ENCODE measurements around the gene ABHD12. TPM values are rescaled to one million over a fixed set of nuclear protein-coding genes. Genes with fewer than 3 reads are reported as not detected.

Gene ABHD12
- total RNA-seq, 1 donor from 2014 or later = 42.9 TPM

DNA sequence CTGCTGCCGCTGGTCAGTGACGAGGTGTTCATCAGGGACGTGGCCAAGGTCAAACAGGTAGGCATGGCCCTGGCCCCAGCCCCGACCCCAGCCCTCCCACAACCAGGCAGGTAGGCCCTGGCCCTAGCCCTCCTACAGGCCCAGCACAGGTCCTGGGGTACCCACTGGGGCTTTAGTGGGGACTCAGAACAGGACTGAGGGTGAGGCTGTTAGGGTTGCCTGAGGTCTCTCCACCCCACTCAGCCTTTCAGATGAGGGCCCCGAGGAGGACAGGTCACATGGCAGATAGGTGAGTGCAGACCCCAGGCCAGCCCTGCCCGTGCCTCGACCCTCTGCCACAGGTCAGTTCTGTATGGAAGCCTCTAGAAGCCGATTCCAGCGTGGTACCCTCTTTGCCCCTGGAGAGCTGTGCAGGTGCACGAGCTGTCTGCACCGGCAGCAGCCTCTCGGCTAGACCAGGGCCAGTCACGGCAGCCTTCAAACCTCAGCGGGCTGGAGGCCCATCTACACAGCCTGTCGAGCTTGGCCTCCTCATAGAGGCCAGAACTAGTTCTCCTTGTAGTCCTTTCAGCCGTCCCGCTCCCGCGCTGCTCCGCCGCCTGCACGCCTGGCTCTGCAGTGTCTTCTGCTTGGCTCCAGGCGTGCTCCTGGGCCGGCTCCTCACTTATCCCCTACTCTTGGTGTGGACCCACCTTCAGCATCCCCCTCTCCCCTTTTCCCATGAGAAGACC, 107.2 kb downstream of the ABHD12 start:
- H3K27me3 Mint-ChIP-seq (ENCODE audit: unreplicated experiment) = no peaks in the 10 kb centered on the region
- no peak overlapping the region for H3K4me3 Mint-ChIP-seq (ENCODE audit: unreplicated experiment)
- no peak overlapping the region for H3K27ac Mint-ChIP-seq (ENCODE audit: unreplicated experiment)
- peaks cover 42% of the 10 kb centered on the region for H3K36me3 Mint-ChIP-seq (ENCODE audit: unreplicated experiment)
- H3K9me3 Mint-ChIP-seq (ENCODE audit: unreplicated experiment) = no peaks in the 10 kb centered on the region
- TF ChIP-seq CTCF (IDR thresholded peaks at IDR 0.05) = no peak
- DNase-seq (ENCODE audit: extremely low spot score, unreplicated experiment) = no peak
- no peaks in the 10 kb centered on the region for H3K4me1 Mint-ChIP-seq (ENCODE audit: unreplicated experiment)

GRCh38 chr20:25282796-25283195, 107.8 kb downstream of the ABHD12 start:
- no peak for TF ChIP-seq CTCF (IDR thresholded peaks at IDR 0.05)
- DNase-seq (ENCODE audit: extremely low spot score, unreplicated experiment) = no peak
- H3K27me3 Mint-ChIP-seq (ENCODE audit: unreplicated experiment) = no peaks in the 10 kb centered on the region
- H3K4me1 Mint-ChIP-seq (ENCODE audit: unreplicated experiment) = no peaks in the 10 kb centered on the region
- peak overlapping the region; percentile 46 for H3K27ac Mint-ChIP-seq (ENCODE audit: unreplicated experiment)
- H3K4me3 Mint-ChIP-seq (ENCODE audit: unreplicated experiment) = no peak overlapping the region
- peaks cover 41% of the 10 kb centered on the region for H3K36me3 Mint-ChIP-seq (ENCODE audit: unreplicated experiment)
- H3K9me3 Mint-ChIP-seq (ENCODE audit: unreplicated experiment) = no peaks in the 10 kb centered on the region

- DNase-seq (ENCODE audit: extremely low spot score, unreplicated experiment) = no peak
- H3K4me1 Mint-ChIP-seq (ENCODE audit: unreplicated experiment) = no peaks in the 10 kb centered on the region
- H3K27me3 Mint-ChIP-seq (ENCODE audit: unreplicated experiment) = no peaks in the 10 kb centered on the region
- peak overlapping the region; percentile 46 for H3K27ac Mint-ChIP-seq (ENCODE audit: unreplicated experiment)
- no peaks in the 10 kb centered on the region for H3K9me3 Mint-ChIP-seq (ENCODE audit: unreplicated experiment)
- no peak overlapping the region for H3K4me3 Mint-ChIP-seq (ENCODE audit: unreplicated experiment)
- no peak for TF ChIP-seq CTCF (IDR thresholded peaks at IDR 0.05)
- H3K36me3 Mint-ChIP-seq (ENCODE audit: unreplicated experiment) = peaks cover 44% of the 10 kb centered on the region
Observed at GRCh38 chr20:25282034-25282781, 108.4 kb downstream of the ABHD12 start.

- Mint-ChIP-seq H3K27me3 (ENCODE audit: unreplicated experiment) (no peaks in the 10 kb centered on the region), H3K9me3 (ENCODE audit: unreplicated experiment) (no peaks in the 10 kb centered on the region), H3K4me1 (ENCODE audit: unreplicated experiment) (no peaks in the 10 kb centered on the region), H3K27ac (ENCODE audit: unreplicated experiment) (no peak overlapping the region), H3K4me3 (ENCODE audit: unreplicated experiment) (no peak overlapping the region), H3K36me3 (ENCODE audit: unreplicated experiment) (peaks cover 43% of the 10 kb centered on the region)
- TF ChIP-seq CTCF (IDR thresholded peaks at IDR 0.05) = no peak
- no peak for DNase-seq (ENCODE audit: extremely low spot score, unreplicated experiment)
Observed at GRCh38 chr20:25281541-25281991, 109.1 kb downstream of the ABHD12 start.
